Liver (tissue), 9 donors: ENCODE results near the gene GALNT16. TPM values are rescaled to one million over a fixed set of nuclear protein-coding genes. Genes with fewer than 3 reads are reported as not detected.

Experiments used
- DNase-seq: peaks from one replicate; pipeline ENCODE4 v3.0.0-alpha.2; 2017; ENCODE audit warnings: low spot score
- H3K27ac ChIP-seq, 2 donors: one replicate each; pipeline ENCODE4 v1.7.0; 2013; ENCODE audit warnings: inconsistent platforms in 2 of 2, low read length in 2 of 2, control low read depth in 1 of 2, low read depth in 1 of 2, mild to moderate bottlenecking in 1 of 2
- H3K27me3 ChIP-seq, 4 donors: one replicate each; pipeline versions ENCODE4 v1.6.1 to v1.7.0; 2013; ENCODE audit warnings: low read length in 3 of 4, inconsistent platforms in 1 of 4, mild to moderate bottlenecking in 1 of 4, moderate library complexity in 1 of 4; ENCODE audit not compliant: control insufficient read depth in 4 of 4, insufficient read depth in 4 of 4
- H3K36me3 ChIP-seq, 4 donors: one replicate each; pipeline versions ENCODE4 v1.6.1 to v1.7.0; 2013; ENCODE audit warnings: low read length in 3 of 4, mild to moderate bottlenecking in 3 of 4, low read depth in 1 of 4, moderate library complexity in 1 of 4; ENCODE audit not compliant: control insufficient read depth in 4 of 4, insufficient read depth in 3 of 4
- H3K4me1 ChIP-seq, 4 donors: one replicate each; pipeline versions ENCODE4 v1.6.1 to v1.7.0; 2013; ENCODE audit warnings: low read length in 3 of 4, mild to moderate bottlenecking in 3 of 4, moderate library complexity in 1 of 4; ENCODE audit not compliant: control insufficient read depth in 4 of 4, insufficient read depth in 4 of 4
- H3K4me3 ChIP-seq, 3 donors: one replicate each; pipeline versions ENCODE4 v1.6.1 to v1.7.0; 2013; ENCODE audit warnings: low read length in 3 of 3, control low read depth in 1 of 3, low read depth in 1 of 3, mild to moderate bottlenecking in 1 of 3
- H3K9ac ChIP-seq, 2 donors: one replicate each; pipeline ENCODE4 v1.7.0; 2013; ENCODE audit warnings: low read length in 2 of 2, mild to moderate bottlenecking in 2 of 2, moderate library complexity in 2 of 2, control low read depth in 1 of 2, low read depth in 1 of 2
- H3K9me3 ChIP-seq, 4 donors: one replicate each; pipeline versions ENCODE4 v1.6.1 to v1.7.0; 2013; ENCODE audit warnings: low read length in 3 of 4; ENCODE audit not compliant: control insufficient read depth in 4 of 4
- ATF3 ChIP-seq: IDR thresholded peaks from 2 replicates; pipeline ENCODE4 v1.6.1; 2016; ENCODE audit warnings: antibody characterized with exemption
- CTCF ChIP-seq: fragments of 150-350 bp; IDR thresholded peaks from 2 replicates; pipeline ENCODE4 v1.5.1; 2017; ENCODE audit warnings: improper control_type of control experiment, low read depth, low read length; ENCODE audit not compliant: missing input control
- EGR1 ChIP-seq, 2 donors: IDR thresholded peaks; 2 replicates each; pipeline ENCODE4 v1.6.1; 2016 to 2018; ENCODE audit warnings: antibody characterized with exemption in 2 of 2, low read depth in 2 of 2
- FOXA1 ChIP-seq: IDR thresholded peaks from 2 replicates; pipeline ENCODE4 v1.6.1; 2016; ENCODE audit warnings: antibody characterized with exemption
- FOXA2 ChIP-seq: IDR thresholded peaks from 2 replicates; pipeline ENCODE4 v1.6.1; 2016; ENCODE audit warnings: antibody characterized with exemption
- GABPA ChIP-seq, 2 donors: IDR thresholded peaks in 1 of 2; conservative IDR thresholded peaks in 1 of 2; 2 replicates each; pipeline ENCODE4 v1.6.1; 2016; ENCODE audit warnings: antibody characterized with exemption in 2 of 2, mild to moderate bottlenecking in 1 of 2, moderate library complexity in 1 of 2
- HNF4A ChIP-seq, 2 donors: conservative IDR thresholded peaks; 2 replicates each; pipeline ENCODE4 v1.6.1; 2016; ENCODE audit warnings: antibody characterized with exemption in 2 of 2, mild to moderate bottlenecking in 2 of 2
- HNF4G ChIP-seq: IDR thresholded peaks from 2 replicates; pipeline ENCODE4 v1.6.1; 2016; ENCODE audit warnings: antibody characterized with exemption
- JUND ChIP-seq, 2 donors: IDR thresholded peaks; 2 replicates each; pipeline ENCODE4 v1.6.1; 2016; ENCODE audit warnings: antibody characterized with exemption in 2 of 2
- MAX ChIP-seq: IDR thresholded peaks from 2 replicates; pipeline ENCODE4 v1.6.1; 2016; ENCODE audit warnings: antibody characterized with exemption
- NR2F2 ChIP-seq: IDR thresholded peaks from 2 replicates; pipeline ENCODE4 v1.6.1; 2016; ENCODE audit warnings: antibody characterized with exemption
- RAD21 ChIP-seq, 2 donors: IDR thresholded peaks; 2 replicates each; pipeline ENCODE4 v1.6.1; 2016; ENCODE audit warnings: antibody characterized with exemption in 2 of 2, mild to moderate bottlenecking in 2 of 2
- RXRA ChIP-seq, 2 donors: IDR thresholded peaks; 2 replicates each; pipeline ENCODE4 v1.6.1; 2017 to 2018; ENCODE audit warnings: antibody characterized with exemption in 2 of 2, mild to moderate bottlenecking in 1 of 2
- SP1 ChIP-seq: IDR thresholded peaks from 2 replicates; pipeline ENCODE4 v1.6.1; 2018; ENCODE audit warnings: antibody characterized with exemption, mild to moderate bottlenecking
- TAF1 ChIP-seq: conservative IDR thresholded peaks from 2 replicates; pipeline ENCODE4 v1.6.1; 2016; ENCODE audit warnings: antibody characterized with exemption, mild to moderate bottlenecking
- YY1 ChIP-seq: IDR thresholded peaks from 2 replicates; pipeline ENCODE4 v1.6.1; 2016; ENCODE audit warnings: antibody characterized with exemption, mild to moderate bottlenecking
- WGBS: extraction: QIAGEN DNeasy Blood & Tissue Kit; methylation state at CpG from one replicate; pipeline ENCODE4 v1.1.7; 2013; 5-methylcytosine and 5-hydroxymethylcytosine counted together
- polyA plus RNA-seq, 2 donors: library from polyadenylated mRNA; stranded (reverse) in 1 of 2; unstranded in 1 of 2; fragments of 200-250 nt in 1 of 2; fragments of >200 nt in 1 of 2; fragmentation: Nextera tagmentation in 1 of 2; extraction: Ambion mirVana in 1 of 2; gene quantifications; one replicate each; pipeline versions ENCODE4 v1.2.1 to v1.2.3, GENCODE V29; 2013 to 2015
- total RNA-seq, 2 donors: library from RNA; depleted of rRNA; stranded (reverse); fragments of >200 nt; gene quantifications; one replicate each; pipeline ENCODE4 v1.2.3, GENCODE V29; 2014
- TF ChIP-seq, protein P1 (sequence below): IDR thresholded peaks from 2 replicates; pipeline ENCODE4 v1.6.1; 2016; ENCODE audit warnings: antibody characterized with exemption, mild to moderate bottlenecking
- TF ChIP-seq, protein P2 (sequence below): IDR thresholded peaks from 2 replicates; pipeline ENCODE4 v1.6.1; 2016; ENCODE audit warnings: antibody characterized with exemption
- donor health status: healthy.
- donor health status: healthy.
- donor health status: healthy.
- donor health status: healthy.
- donor health status: healthy.

GALNT16 gene
- total and polyA plus RNA-seq, 4 donors: 0.25 to 1.2 (median 0.71) TPM

DNA sequence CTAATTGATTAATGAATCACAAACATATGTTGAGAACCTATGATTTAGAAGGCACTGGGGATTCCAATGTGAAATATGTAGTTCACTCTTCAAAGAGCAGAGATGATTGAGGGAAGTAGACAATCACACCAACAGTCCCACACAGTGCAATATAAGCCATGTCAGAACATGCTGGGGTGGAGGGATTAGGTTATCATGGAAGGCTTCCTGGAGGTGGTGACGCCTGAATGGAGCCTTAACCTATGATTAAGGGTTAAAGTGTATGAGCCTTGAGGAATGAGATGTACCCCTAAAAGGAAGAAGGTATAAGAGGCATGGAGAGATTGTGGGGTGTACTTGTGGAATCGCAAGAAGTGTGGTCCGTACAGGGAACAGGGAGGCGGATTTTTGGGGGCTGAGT lies 106.8 kb downstream of the GALNT16 start:
- TF ChIP-seq MAX (no peak), FOXA2 (no peak), FOXA1 (no peak), GABPA (IDR thresholded peaks at IDR 0.05 in 1 of 2, conservative IDR thresholded peaks at IDR 0.05 in 1 of 2) (no peak), HNF4G (no peak), EGR1 (IDR thresholded peaks at IDR 0.05; ENCODE audit: low read depth in 2 of 2) (no peak), ATF3 (no peak), NR2F2 (no peak), YY1 (no peak)
- TF ChIP-seq, protein P1, sequence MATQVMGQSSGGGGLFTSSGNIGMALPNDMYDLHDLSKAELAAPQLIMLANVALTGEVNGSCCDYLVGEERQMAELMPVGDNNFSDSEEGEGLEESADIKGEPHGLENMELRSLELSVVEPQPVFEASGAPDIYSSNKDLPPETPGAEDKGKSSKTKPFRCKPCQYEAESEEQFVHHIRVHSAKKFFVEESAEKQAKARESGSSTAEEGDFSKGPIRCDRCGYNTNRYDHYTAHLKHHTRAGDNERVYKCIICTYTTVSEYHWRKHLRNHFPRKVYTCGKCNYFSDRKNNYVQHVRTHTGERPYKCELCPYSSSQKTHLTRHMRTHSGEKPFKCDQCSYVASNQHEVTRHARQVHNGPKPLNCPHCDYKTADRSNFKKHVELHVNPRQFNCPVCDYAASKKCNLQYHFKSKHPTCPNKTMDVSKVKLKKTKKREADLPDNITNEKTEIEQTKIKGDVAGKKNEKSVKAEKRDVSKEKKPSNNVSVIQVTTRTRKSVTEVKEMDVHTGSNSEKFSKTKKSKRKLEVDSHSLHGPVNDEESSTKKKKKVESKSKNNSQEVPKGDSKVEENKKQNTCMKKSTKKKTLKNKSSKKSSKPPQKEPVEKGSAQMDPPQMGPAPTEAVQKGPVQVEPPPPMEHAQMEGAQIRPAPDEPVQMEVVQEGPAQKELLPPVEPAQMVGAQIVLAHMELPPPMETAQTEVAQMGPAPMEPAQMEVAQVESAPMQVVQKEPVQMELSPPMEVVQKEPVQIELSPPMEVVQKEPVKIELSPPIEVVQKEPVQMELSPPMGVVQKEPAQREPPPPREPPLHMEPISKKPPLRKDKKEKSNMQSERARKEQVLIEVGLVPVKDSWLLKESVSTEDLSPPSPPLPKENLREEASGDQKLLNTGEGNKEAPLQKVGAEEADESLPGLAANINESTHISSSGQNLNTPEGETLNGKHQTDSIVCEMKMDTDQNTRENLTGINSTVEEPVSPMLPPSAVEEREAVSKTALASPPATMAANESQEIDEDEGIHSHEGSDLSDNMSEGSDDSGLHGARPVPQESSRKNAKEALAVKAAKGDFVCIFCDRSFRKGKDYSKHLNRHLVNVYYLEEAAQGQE: no peak
- TF ChIP-seq, protein P2, sequence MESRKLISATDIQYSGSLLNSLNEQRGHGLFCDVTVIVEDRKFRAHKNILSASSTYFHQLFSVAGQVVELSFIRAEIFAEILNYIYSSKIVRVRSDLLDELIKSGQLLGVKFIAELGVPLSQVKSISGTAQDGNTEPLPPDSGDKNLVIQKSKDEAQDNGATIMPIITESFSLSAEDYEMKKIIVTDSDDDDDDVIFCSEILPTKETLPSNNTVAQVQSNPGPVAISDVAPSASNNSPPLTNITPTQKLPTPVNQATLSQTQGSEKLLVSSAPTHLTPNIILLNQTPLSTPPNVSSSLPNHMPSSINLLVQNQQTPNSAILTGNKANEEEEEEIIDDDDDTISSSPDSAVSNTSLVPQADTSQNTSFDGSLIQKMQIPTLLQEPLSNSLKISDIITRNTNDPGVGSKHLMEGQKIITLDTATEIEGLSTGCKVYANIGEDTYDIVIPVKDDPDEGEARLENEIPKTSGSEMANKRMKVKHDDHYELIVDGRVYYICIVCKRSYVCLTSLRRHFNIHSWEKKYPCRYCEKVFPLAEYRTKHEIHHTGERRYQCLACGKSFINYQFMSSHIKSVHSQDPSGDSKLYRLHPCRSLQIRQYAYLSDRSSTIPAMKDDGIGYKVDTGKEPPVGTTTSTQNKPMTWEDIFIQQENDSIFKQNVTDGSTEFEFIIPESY: no peak
- H3K9ac ChIP-seq: no peak overlapping the region
- WGBS: 97% methylated on average over 4 of the region's 4 CpGs
- H3K36me3 ChIP-seq: no peaks in the 10 kb centered on the region
- no peaks in the 10 kb centered on the region for H3K9me3 ChIP-seq
- no peak overlapping the region for H3K27ac ChIP-seq
- no peaks in the 10 kb centered on the region for H3K27me3 ChIP-seq
- no peak for DNase-seq
- no peak overlapping the region for H3K4me3 ChIP-seq
- H3K4me1 ChIP-seq: no peaks in the 10 kb centered on the region

- no peak overlapping the region for H3K4me3 ChIP-seq
- no peaks in the 10 kb centered on the region for H3K4me1 ChIP-seq
- H3K27me3 ChIP-seq: no peaks in the 10 kb centered on the region
- no peak overlapping the region for H3K9ac ChIP-seq
- H3K36me3 ChIP-seq: no peaks in the 10 kb centered on the region
- WGBS: 93% methylated on average over 1 of the region's 1 CpG
- no peak overlapping the region for H3K27ac ChIP-seq
- DNase-seq: no peak
- no peaks in the 10 kb centered on the region for H3K9me3 ChIP-seq
- TF ChIP-seq CTCF (no peak), YY1 (no peak), RAD21 (IDR thresholded peaks at IDR 0.05) (no peak), HNF4G (no peak), FOXA1 (no peak), RXRA (IDR thresholded peaks at IDR 0.05) (no peak), NR2F2 (no peak), MAX (no peak), TAF1 (no peak), JUND (IDR thresholded peaks at IDR 0.05) (no peak), HNF4A (conservative IDR thresholded peaks at IDR 0.05) (no peak), ATF3 (no peak), SP1 (no peak), GABPA (IDR thresholded peaks at IDR 0.05 in 1 of 2, conservative IDR thresholded peaks at IDR 0.05 in 1 of 2) (no peak)
- TF ChIP-seq, protein P2: no peak
- TF ChIP-seq, protein P1: no peak
Observed at GRCh38 chr14:69368381-69368780, 108.4 kb downstream of the GALNT16 start.
